HEK293 (cell line): ENCODE measurements around the gene RTN4RL2.

Experiments used
- CTCF ChIA-PET: fragments of 350-600 bp; formaldehyde crosslinking; extraction: SDS; loops from one replicate; lab custom pipeline; 2021; ENCODE audit warnings: antibody characterized with exemption; lab: Yijun Ruan, JAX
- POLR2A ChIA-PET: fragments of 300-600 bp; formaldehyde crosslinking; extraction: SDS; loops from one replicate; lab custom pipeline; 2020; ENCODE audit warnings: antibody characterized with exemption, inconsistent platforms; lab: Yijun Ruan, JAX
- H3K27ac ChIP-seq: fragments of 200-500 bp; sonication (Bioruptor generic); 2 replicates; pipeline ENCODE4 v1.5.1; 2014; ENCODE audit warnings: low read depth, low read length, control low read depth, inconsistent platforms; ENCODE audit errors: extremely low read depth
- H3K36me3 ChIP-seq, 2 experiments: fragments of 200-500 bp in 1 of 2; sonication (Bioruptor generic) in 1 of 2; 1 replicate in 1 of 2; 2 replicates in 1 of 2; pipeline ENCODE4 v1.5.1; 2014 to 2017; ENCODE audit warnings: inconsistent platforms in 2 of 2, low read length in 2 of 2; ENCODE audit not compliant: control insufficient read depth in 2 of 2, insufficient read depth in 1 of 2
- H3K4me1 ChIP-seq: fragments of 200-500 bp; sonication (Bioruptor generic); 2 replicates; pipeline ENCODE4 v1.5.1; 2014; ENCODE audit warnings: mild to moderate bottlenecking, low read length, inconsistent platforms; ENCODE audit not compliant: control insufficient read depth, insufficient read depth
- H3K4me3 ChIP-seq: 2 replicates; pipeline ENCODE4 v1.5.1; 2011; ENCODE audit warnings: low read depth, mild to moderate bottlenecking, control low read depth, low read length, moderate library complexity
- H3K9me3 ChIP-seq: fragments of 200-500 bp; sonication (Bioruptor generic); 2 replicates; pipeline ENCODE4 v1.5.1; 2014; ENCODE audit warnings: low read depth, low read length, inconsistent platforms; ENCODE audit not compliant: control insufficient read depth, insufficient read depth
- REPIN1 ChIP-seq: fragments of 450-650 bp; formaldehyde crosslinking; IDR thresholded peaks from 2 replicates; pipeline ENCODE4 v1.5.1; 2017; ENCODE audit warnings: missing biosample characterization, missing genetic modification characterization, low read depth
- ZBTB20 ChIP-seq: fragments of 450-650 bp; formaldehyde crosslinking; IDR thresholded peaks from 2 replicates; pipeline ENCODE4 v1.5.1; 2016; ENCODE audit warnings: missing biosample characterization, missing genetic modification characterization
- ZNF202 ChIP-seq: fragments of 450-650 bp; formaldehyde crosslinking; IDR thresholded peaks from 2 replicates; pipeline ENCODE4 v1.5.1; 2016; ENCODE audit warnings: missing biosample characterization, missing genetic modification characterization, borderline replicate concordance
- ZNF366 ChIP-seq: fragments of 450-650 bp; formaldehyde crosslinking; conservative IDR thresholded peaks from 2 replicates; pipeline ENCODE4 v1.5.1; 2016; ENCODE audit warnings: missing biosample characterization, missing genetic modification characterization
- ZNF621 ChIP-seq: fragments of 450-650 bp; formaldehyde crosslinking; IDR thresholded peaks from 2 replicates; pipeline ENCODE4 v1.5.1; 2017; ENCODE audit warnings: missing biosample characterization, missing genetic modification characterization
- TF ChIP-seq, protein P1 (sequence below): fragments of 450-650 bp; formaldehyde crosslinking; IDR thresholded peaks from 2 replicates; pipeline ENCODE4 v1.5.1; 2016; ENCODE audit warnings: missing biosample characterization, missing genetic modification characterization
- TF ChIP-seq, protein P2 (sequence below): fragments of 450-650 bp; formaldehyde crosslinking; IDR thresholded peaks from 2 replicates; pipeline ENCODE4 v1.5.1; 2016; ENCODE audit warnings: missing biosample characterization, missing genetic modification characterization
- TF ChIP-seq, protein P3 (sequence below): fragments of 450-650 bp; formaldehyde crosslinking; IDR thresholded peaks from 2 replicates; pipeline ENCODE4 v1.5.1; 2017; ENCODE audit warnings: missing biosample characterization, missing genetic modification characterization
- TF ChIP-seq, protein P4 (sequence below): fragments of 450-650 bp; formaldehyde crosslinking; conservative IDR thresholded peaks from 2 replicates; pipeline ENCODE4 v1.5.1; 2016; ENCODE audit warnings: low read depth, missing biosample characterization, missing genetic modification characterization
- TF ChIP-seq, protein P5 (sequence below): fragments of 450-650 bp; formaldehyde crosslinking; IDR thresholded peaks from 2 replicates; pipeline ENCODE4 v1.5.1; 2016; ENCODE audit warnings: missing biosample characterization, missing genetic modification characterization

RTN4RL2 gene

DNA sequence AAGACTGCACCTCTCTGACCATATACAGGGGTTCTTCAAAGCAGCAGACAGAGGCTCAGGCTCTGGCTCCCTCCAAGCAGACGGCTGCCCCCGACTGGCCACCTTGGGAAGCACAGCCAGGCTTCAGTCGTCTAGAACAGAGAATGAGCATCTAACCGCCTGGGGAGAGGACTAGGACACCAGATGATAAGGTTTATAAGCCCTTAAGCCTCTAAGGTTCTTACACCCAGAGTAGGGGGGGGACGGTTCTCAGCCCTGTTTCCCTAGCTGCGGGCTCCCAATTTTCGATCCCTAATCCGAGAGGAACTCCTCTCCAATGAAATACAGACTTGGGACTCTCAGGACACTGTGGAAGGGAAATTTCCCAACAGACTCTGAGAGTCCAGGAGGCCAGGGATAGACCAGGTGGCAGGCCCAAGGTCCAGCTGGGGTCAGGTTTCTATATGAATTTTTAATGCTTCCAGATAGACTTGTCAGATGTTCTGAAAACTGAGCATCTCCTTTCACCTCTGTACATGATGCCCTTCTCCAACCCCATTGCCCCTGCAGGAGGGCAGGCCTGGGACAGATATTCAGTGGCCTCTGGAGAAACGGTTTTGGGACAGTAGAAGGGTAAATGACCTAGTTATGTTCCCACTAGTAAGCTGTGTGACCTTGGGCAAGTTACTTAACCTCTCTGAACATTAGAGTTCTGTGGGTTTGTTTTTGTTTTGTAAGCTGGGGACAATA is 20.2 kb downstream of the RTN4RL2 start (continued):
- TF ChIP-seq, protein P1, sequence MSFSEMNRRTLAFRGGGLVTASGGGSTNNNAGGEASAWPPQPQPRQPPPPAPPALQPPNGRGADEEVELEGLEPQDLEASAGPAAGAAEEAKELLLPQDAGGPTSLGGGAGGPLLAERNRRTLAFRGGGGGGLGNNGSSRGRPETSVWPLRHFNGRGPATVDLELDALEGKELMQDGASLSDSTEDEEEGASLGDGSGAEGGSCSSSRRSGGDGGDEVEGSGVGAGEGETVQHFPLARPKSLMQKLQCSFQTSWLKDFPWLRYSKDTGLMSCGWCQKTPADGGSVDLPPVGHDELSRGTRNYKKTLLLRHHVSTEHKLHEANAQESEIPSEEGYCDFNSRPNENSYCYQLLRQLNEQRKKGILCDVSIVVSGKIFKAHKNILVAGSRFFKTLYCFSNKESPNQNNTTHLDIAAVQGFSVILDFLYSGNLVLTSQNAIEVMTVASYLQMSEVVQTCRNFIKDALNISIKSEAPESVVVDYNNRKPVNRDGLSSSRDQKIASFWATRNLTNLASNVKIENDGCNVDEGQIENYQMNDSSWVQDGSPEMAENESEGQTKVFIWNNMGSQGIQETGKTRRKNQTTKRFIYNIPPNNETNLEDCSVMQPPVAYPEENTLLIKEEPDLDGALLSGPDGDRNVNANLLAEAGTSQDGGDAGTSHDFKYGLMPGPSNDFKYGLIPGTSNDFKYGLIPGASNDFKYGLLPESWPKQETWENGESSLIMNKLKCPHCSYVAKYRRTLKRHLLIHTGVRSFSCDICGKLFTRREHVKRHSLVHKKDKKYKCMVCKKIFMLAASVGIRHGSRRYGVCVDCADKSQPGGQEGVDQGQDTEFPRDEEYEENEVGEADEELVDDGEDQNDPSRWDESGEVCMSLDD = no peak

DNA sequence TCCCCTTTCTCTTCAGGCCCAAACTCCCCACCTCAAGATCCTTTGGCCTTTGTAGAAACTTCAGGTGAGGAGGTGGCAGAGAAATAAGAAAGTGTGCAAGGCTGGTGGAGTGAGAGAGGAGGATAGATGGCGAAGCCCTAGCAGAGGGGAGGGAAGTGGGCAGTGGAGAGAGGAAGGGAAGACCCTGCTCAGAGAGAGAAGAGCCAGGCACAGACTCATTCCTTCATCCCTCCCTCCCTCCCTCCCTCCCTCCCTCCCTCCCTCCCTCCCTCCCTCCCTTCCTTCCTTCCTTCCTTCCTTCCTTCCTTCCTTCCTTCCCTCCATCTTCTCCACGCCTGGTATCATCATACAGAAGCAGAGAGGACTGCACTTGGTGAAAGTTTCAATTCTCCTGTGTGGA is 21.0 kb downstream of the RTN4RL2 start:
- TF ChIP-seq ZNF366 (tag by site-specific recombination) = peak; percentile 61
- no peak for TF ChIP-seq REPIN1 (tag by site-specific recombination)
- TF ChIP-seq, protein P2, sequence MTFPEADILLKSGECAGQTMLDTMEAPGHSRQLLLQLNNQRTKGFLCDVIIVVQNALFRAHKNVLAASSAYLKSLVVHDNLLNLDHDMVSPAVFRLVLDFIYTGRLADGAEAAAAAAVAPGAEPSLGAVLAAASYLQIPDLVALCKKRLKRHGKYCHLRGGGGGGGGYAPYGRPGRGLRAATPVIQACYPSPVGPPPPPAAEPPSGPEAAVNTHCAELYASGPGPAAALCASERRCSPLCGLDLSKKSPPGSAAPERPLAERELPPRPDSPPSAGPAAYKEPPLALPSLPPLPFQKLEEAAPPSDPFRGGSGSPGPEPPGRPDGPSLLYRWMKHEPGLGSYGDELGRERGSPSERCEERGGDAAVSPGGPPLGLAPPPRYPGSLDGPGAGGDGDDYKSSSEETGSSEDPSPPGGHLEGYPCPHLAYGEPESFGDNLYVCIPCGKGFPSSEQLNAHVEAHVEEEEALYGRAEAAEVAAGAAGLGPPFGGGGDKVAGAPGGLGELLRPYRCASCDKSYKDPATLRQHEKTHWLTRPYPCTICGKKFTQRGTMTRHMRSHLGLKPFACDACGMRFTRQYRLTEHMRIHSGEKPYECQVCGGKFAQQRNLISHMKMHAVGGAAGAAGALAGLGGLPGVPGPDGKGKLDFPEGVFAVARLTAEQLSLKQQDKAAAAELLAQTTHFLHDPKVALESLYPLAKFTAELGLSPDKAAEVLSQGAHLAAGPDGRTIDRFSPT (tag by site-specific recombination) = no peak
- CTCF ChIA-PET = interaction anchor here (0.8 to 8.9 kb wide), 10 partner anchors 8 to 139 kb away, joined by 3 to 140 read pairs (median 8); partner anchors contain the start of genes RTN4RL2 and SLC43A1
- POLR2A ChIA-PET = no interaction called here

DNA sequence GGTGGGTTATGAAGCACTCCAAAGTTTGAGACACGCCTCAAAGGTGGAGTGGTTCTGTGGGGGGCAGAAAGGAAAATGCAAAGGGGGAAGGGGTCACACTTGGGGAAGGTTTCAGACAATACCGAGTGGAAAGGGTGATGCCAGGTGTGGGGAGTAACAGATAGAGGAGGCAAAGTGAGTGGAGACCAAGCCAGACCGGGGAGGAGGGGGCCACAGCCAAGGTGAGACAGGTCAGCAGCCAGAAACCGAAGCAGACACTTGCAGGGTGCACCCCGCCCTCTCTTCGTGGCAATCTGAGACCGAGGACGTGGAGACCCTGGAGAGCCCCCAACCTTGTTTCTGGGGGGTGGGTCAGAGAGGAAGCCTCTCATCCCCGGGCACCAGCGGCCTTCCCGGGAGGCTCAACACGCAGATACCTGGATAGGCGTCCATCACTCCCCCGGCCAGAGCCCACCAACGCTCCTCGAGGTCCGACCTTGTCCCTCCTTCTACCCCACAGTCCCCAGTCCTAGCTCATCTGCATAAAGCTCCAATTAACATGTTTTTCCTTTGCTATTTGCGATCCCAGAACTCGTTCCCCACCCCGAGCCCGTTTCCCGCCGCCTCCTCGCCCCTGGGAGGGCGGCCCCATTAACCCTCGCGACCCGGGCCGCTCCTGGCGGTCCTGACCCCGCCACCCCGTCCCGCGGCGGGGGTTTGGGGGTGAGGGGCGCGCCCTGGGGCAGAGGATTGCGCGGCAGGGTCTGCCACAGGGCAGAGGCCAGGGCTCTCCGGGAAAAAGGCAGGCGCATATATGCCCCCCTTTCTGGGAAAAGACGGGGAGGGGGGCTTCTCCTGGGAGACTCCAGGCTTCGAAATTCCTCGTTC is 21.8 kb downstream of the RTN4RL2 start:
- POLR2A ChIA-PET = interaction anchor here (0.6 kb wide), 1 partner anchor 185 kb away, joined by 3 read pairs; no protein-coding TSS in a partner anchor
- TF ChIP-seq, protein P3, sequence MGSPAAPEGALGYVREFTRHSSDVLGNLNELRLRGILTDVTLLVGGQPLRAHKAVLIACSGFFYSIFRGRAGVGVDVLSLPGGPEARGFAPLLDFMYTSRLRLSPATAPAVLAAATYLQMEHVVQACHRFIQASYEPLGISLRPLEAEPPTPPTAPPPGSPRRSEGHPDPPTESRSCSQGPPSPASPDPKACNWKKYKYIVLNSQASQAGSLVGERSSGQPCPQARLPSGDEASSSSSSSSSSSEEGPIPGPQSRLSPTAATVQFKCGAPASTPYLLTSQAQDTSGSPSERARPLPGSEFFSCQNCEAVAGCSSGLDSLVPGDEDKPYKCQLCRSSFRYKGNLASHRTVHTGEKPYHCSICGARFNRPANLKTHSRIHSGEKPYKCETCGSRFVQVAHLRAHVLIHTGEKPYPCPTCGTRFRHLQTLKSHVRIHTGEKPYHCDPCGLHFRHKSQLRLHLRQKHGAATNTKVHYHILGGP (tag by site-specific recombination) = no peak
- TF ChIP-seq, protein P4, sequence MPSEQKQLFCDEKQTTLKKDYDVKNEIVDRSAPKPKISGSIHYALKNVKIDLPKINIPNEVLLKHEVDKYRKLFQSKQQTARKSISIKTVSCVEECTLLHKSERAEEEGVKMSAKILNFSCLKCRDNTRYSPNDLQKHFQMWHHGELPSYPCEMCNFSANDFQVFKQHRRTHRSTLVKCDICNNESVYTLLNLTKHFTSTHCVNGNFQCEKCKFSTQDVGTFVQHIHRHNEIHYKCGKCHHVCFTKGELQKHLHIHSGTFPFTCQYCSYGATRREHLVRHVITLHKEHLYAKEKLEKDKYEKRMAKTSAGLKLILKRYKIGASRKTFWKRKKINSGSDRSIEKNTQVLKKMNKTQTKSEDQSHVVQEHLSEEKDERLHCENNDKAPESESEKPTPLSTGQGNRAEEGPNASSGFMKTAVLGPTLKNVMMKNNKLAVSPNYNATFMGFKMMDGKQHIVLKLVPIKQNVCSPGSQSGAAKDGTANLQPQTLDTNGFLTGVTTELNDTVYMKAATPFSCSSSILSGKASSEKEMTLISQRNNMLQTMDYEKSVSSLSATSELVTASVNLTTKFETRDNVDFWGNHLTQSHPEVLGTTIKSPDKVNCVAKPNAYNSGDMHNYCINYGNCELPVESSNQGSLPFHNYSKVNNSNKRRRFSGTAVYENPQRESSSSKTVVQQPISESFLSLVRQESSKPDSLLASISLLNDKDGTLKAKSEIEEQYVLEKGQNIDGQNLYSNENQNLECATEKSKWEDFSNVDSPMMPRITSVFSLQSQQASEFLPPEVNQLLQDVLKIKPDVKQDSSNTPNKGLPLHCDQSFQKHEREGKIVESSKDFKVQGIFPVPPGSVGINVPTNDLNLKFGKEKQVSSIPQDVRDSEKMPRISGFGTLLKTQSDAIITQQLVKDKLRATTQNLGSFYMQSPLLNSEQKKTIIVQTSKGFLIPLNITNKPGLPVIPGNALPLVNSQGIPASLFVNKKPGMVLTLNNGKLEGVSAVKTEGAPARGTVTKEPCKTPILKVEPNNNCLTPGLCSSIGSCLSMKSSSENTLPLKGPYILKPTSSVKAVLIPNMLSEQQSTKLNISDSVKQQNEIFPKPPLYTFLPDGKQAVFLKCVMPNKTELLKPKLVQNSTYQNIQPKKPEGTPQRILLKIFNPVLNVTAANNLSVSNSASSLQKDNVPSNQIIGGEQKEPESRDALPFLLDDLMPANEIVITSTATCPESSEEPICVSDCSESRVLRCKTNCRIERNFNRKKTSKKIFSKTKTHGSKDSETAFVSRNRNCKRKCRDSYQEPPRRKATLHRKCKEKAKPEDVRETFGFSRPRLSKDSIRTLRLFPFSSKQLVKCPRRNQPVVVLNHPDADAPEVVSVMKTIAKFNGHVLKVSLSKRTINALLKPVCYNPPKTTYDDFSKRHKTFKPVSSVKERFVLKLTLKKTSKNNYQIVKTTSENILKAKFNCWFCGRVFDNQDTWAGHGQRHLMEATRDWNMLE (tag by site-specific recombination) = no peak
- TF ChIP-seq ZNF621 (tag by site-specific recombination) (no peak), ZBTB20 (tag by site-specific recombination) (peak; percentile 1; the same call in 1 of the 2 replicates), ZNF202 (tag by site-specific recombination) (no peak)
- TF ChIP-seq, protein P5, sequence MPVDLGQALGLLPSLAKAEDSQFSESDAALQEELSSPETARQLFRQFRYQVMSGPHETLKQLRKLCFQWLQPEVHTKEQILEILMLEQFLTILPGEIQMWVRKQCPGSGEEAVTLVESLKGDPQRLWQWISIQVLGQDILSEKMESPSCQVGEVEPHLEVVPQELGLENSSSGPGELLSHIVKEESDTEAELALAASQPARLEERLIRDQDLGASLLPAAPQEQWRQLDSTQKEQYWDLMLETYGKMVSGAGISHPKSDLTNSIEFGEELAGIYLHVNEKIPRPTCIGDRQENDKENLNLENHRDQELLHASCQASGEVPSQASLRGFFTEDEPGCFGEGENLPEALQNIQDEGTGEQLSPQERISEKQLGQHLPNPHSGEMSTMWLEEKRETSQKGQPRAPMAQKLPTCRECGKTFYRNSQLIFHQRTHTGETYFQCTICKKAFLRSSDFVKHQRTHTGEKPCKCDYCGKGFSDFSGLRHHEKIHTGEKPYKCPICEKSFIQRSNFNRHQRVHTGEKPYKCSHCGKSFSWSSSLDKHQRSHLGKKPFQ (tag by site-specific recombination) = no peak
- Histone ChIP-seq H3K27ac (no peak overlapping the region), H3K36me3 (peaks cover 0 to 18% of the 10 kb centered on the region in 2 experiments; a peak in 1 of 3 replicates), H3K9me3 (no peaks in the 10 kb centered on the region), H3K4me1 (no peaks in the 10 kb centered on the region; the same call in 1 of the 2 replicates), H3K4me3 (no peak overlapping the region)
- CTCF ChIA-PET = interaction anchor here (0.6 to 8.9 kb wide), 16 partner anchors 9 to 345 kb away, joined by 3 to 140 read pairs (median 4); partner anchors contain the start of gene RTN4RL2

More for the DNA sequence above, 21.0 kb downstream of the RTN4RL2 start:
- Histone ChIP-seq H3K4me3 (no peak overlapping the region), H3K27ac (no peak overlapping the region), H3K36me3 (peaks cover 0 to 18% of the 10 kb centered on the region in 2 experiments; a peak in 1 of 3 replicates), H3K4me1 (no peaks in the 10 kb centered on the region; the same call in 1 of the 2 replicates), H3K9me3 (no peaks in the 10 kb centered on the region)
